IMR-90 (cell line): Measurements from ENCODE around the gene IGLON5. TPM values are rescaled to one million over a fixed set of nuclear protein-coding genes. Genes with fewer than 3 reads are reported as not detected.

Experiments used
- ATAC-seq: fragments of 200-7000 bp; cut with Tn5 transposase; 2 replicates; pipeline ENCODE4 v1.9.1; 2020; ENCODE audit warnings: low read depth, mild to moderate bottlenecking, moderate library complexity
- BruUV-seq: library from RNA; stranded (reverse); fragments of 400-500 nt; replicated peaks from 2 replicates; lab custom pipeline; 2021; lab: Mats Ljungman, UMichigan
- CTCF ChIA-PET: fragments of 300-600 bp; formaldehyde crosslinking; extraction: SDS; loops from one replicate; lab custom pipeline; 2021; ENCODE audit warnings: antibody characterized with exemption; lab: Yijun Ruan, JAX
- POLR2A ChIA-PET: fragments of 300-600 bp; sonication (Branson Sonifier 250); formaldehyde crosslinking; loops from one replicate; lab custom pipeline; 2022; ENCODE audit warnings: antibody characterized with exemption; ENCODE audit not compliant: unreplicated experiment; lab: Charles Lee
- DNase-seq: peaks from one replicate; pipeline ENCODE4 v3.0.0; 2013
- H2AFZ ChIP-seq: replicated peaks from 2 replicates; pipeline ENCODE3; 2013; ENCODE audit warnings: low read length, mild to moderate bottlenecking; ENCODE audit not compliant: poor library complexity
- H2AK5ac ChIP-seq: 2 replicates; pipeline ENCODE4 v1.6.1; 2013; ENCODE audit warnings: low read depth, low read length, inconsistent platforms
- H2AK9ac ChIP-seq: replicated peaks from 2 replicates; pipeline ENCODE3; 2013; ENCODE audit warnings: mild to moderate bottlenecking, low read depth, low read length, moderate library complexity; ENCODE audit not compliant: poor library complexity
- H2BK120ac ChIP-seq: 2 replicates; pipeline ENCODE4 v1.6.1; 2013; ENCODE audit warnings: low read depth, low read length, inconsistent platforms
- H2BK15ac ChIP-seq: 3 replicates; pipeline ENCODE4 v1.6.1; 2013; ENCODE audit warnings: low read depth, low read length, inconsistent platforms
- H2BK20ac ChIP-seq: 2 replicates; pipeline ENCODE4 v1.6.1; 2013; ENCODE audit warnings: low read depth, mild to moderate bottlenecking, inconsistent platforms, low read length, moderate library complexity
- H2BK5ac ChIP-seq: 2 replicates; pipeline ENCODE4 v1.6.1; 2013; ENCODE audit warnings: mild to moderate bottlenecking, low read depth, low read length, inconsistent platforms; ENCODE audit not compliant: poor library complexity, severe bottlenecking
- H3K14ac ChIP-seq: replicated peaks from 2 replicates; pipeline ENCODE4 v1.6.1; 2013; ENCODE audit warnings: low read depth, low read length, inconsistent platforms
- H3K18ac ChIP-seq: 2 replicates; pipeline ENCODE4 v1.6.1; 2013; ENCODE audit warnings: low read depth, low read length, control low read depth
- H3K23ac ChIP-seq: 2 replicates; pipeline ENCODE4 v1.6.1; 2013; ENCODE audit warnings: low read depth, low read length, inconsistent platforms
- H3K27ac ChIP-seq: 2 replicates; pipeline ENCODE4 v1.5.1; 2013; ENCODE audit warnings: mild to moderate bottlenecking, control low read depth, low read length; ENCODE audit not compliant: insufficient read depth
- H3K27me3 ChIP-seq: 2 replicates; pipeline ENCODE4 v1.6.1; 2013; ENCODE audit warnings: low read length; ENCODE audit not compliant: control insufficient read depth, insufficient read depth
- H3K36me3 ChIP-seq: 2 replicates; pipeline ENCODE4 v1.6.1; 2013; ENCODE audit warnings: low read length, mixed read lengths; ENCODE audit not compliant: control insufficient read depth, insufficient read depth
- H3K4ac ChIP-seq: 2 replicates; pipeline ENCODE4 v1.6.1; 2013; ENCODE audit warnings: low read depth, low read length, inconsistent platforms
- H3K4me1 ChIP-seq: 2 replicates; pipeline ENCODE4 v1.6.1; 2013; ENCODE audit warnings: low read length, mixed read lengths; ENCODE audit not compliant: control insufficient read depth, insufficient read depth
- H3K4me2 ChIP-seq: 2 replicates; pipeline ENCODE4 v1.6.1; 2013; ENCODE audit warnings: low read depth, mild to moderate bottlenecking, control low read depth, low read length, moderate library complexity
- H3K4me3 ChIP-seq: 2 replicates; pipeline ENCODE4 v1.5.1; 2013; ENCODE audit warnings: low read depth, mild to moderate bottlenecking, control low read depth, low read length, moderate library complexity; ENCODE audit not compliant: insufficient read depth
- H3K56ac ChIP-seq: 2 replicates; pipeline ENCODE4 v1.6.1; 2013; ENCODE audit warnings: low read length, inconsistent platforms; ENCODE audit not compliant: insufficient read depth; ENCODE audit errors: extremely low read depth
- H3K79me1 ChIP-seq, 2 experiments: 2 replicates each; pipeline ENCODE4 v1.6.1; 2013; ENCODE audit warnings: low read length in 2 of 2, inconsistent platforms in 1 of 2, low read depth in 1 of 2
- H3K9ac ChIP-seq: 2 replicates; pipeline ENCODE4 v1.6.1; 2013; ENCODE audit warnings: low read depth, low read length, control low read depth
- H3K9me1 ChIP-seq: 2 replicates; pipeline ENCODE4 v1.6.1; 2013; ENCODE audit warnings: low read length, inconsistent platforms; ENCODE audit not compliant: insufficient read depth
- H3K9me3 ChIP-seq: 2 replicates; pipeline ENCODE4 v1.6.1; 2013; ENCODE audit warnings: low read length; ENCODE audit not compliant: control insufficient read depth, insufficient read depth
- H4K20me1 ChIP-seq: 2 replicates; pipeline ENCODE4 v1.6.1; 2013; ENCODE audit warnings: low read length, inconsistent platforms; ENCODE audit not compliant: insufficient read depth
- H4K5ac ChIP-seq: 2 replicates; pipeline ENCODE4 v1.6.1; 2013; ENCODE audit warnings: mild to moderate bottlenecking, low read depth, low read length, control low read depth
- H4K8ac ChIP-seq, 2 experiments: 2 replicates each; pipeline ENCODE4 v1.6.1; 2013; ENCODE audit warnings: low read depth in 2 of 2, low read length in 2 of 2, control low read depth in 1 of 2, inconsistent platforms in 1 of 2
- H4K91ac ChIP-seq: 2 replicates; pipeline ENCODE4 v1.6.1; 2013; ENCODE audit warnings: low read depth, low read length, inconsistent platforms; ENCODE audit not compliant: insufficient read depth
- MAFK ChIP-seq: IDR thresholded peaks from 2 replicates; pipeline ENCODE4 v1.6.1; 2012; ENCODE audit warnings: low read depth, low read length, improper control_type of control experiment
- POLR2A ChIP-seq: IDR thresholded peaks from 2 replicates; pipeline ENCODE4 v1.6.1; 2012; ENCODE audit warnings: mild to moderate bottlenecking, low read depth, low read length
- RAD21 ChIP-seq: IDR thresholded peaks from 2 replicates; pipeline ENCODE4 v1.6.1; 2012; ENCODE audit warnings: low read length, improper control_type of control experiment
- WGBS, 2 experiments: methylation state at CpG; one replicate each; pipeline versions ENCODE4 v1.1.5 to v1.1.7; 2013; ENCODE audit warnings: missing lambda C conversion rate in 2 of 2; ENCODE audit not compliant: insufficient read length in 1 of 2; ENCODE audit errors: extremely low coverage in 2 of 2; 5-methylcytosine and 5-hydroxymethylcytosine counted together
- dilution Hi-C: fragments of 300-500 bp; cut with HindIII; formaldehyde crosslinking; loops from one replicate; pipeline ENCODE4 v1.14.3; 2018; ENCODE audit warnings: low sequenced_read_pairs; ENCODE audit not compliant: unreplicated experiment
- in situ Hi-C: fragments of 300-500 bp; cut with MboI; formaldehyde crosslinking; loops from 3 replicates; pipeline ENCODE4 v1.14.3; 2019; ENCODE audit warnings: low sequenced_read_pairs, inconsistent platforms, mixed read lengths
- intact Hi-C: fragments of 100-400 bp; cut with micrococcal nuclease; formaldehyde crosslinking; loops from 2 replicates; pipeline ENCODE4 v1.10.0; 2022
- polyA plus RNA-seq, 3 experiments: library from polyadenylated mRNA; depleted of rRNA; stranded (reverse); fragments of >200 nt; gene quantifications; 2 replicates each; pipeline ENCODE4 v1.2.3, GENCODE V29; 2012; ENCODE audit warnings: low replicate concordance in 1 of 3
- total RNA-seq: library from RNA; depleted of rRNA; stranded (reverse); fragments of >200 nt; gene quantifications from 2 replicates; pipeline ENCODE4 v1.2.3, GENCODE V29; 2012

The IGLON5 gene
- total and polyA plus RNA-seq, 2 of the 4 experiments (the other 2 are of a cell fraction) = not detected

DNA sequence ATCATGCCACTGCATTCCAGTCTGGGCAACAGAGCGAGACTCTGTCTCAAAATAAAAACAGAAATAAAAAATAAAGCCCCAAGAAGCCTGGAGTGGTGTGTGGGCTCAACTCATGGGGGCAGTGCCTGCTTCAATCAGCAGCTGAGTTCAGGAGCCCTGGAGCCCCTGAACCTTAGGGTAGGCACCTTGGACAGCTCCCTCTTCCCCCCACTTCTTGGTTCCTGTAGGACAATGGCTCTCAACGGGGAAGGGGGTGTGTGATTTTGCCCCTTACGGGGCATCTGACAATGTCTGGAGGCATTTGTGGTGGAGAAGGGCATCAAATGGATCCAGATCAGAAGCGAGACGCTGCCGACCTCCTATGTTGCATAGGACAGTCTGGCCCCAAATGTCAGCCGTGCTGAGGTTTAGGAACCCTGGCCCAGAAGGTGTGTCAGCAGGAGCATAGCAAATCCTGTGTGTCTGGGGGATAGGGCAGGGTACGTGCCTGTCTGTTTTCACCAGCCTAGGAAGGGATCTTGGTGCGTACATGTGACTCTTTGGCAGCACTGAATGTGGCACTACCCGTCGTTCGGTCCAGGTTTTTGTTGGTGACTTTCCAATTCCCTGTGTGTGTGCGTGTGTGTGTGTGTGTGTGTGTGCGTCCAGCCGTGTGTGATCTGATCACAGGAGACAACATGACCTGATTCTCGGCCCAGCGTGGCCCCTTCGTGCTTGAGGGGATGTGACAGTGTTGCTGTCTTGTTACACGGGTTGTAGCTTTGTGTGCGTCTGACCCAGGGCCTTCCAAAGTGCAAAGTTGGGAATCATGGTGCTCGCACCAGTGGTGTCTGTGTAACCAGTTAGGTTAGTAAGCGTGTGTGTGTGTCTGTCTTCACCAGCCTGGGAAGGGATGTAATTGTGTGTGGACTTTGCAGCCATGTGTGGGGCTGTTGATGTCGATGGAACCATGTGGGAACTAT, 7.5 kb downstream of the IGLON5 start:
- Histone ChIP-seq H4K91ac (no peak overlapping the region), H3K27ac (no peak overlapping the region), H3K4me3 (no peak overlapping the region), H3K4ac (no peak overlapping the region), H3K4me2 (no peak overlapping the region), H2BK20ac (no peak overlapping the region), H3K9me3 (0 out of 2 replicates have a peak, but pooled peaks cover 2% of the 10 kb centered on the region), H3K56ac (no peak overlapping the region), H3K27me3 (no peaks in the 10 kb centered on the region), H3K14ac (no peak overlapping the region), H2BK5ac (no peak overlapping the region), H2AK5ac (no peak overlapping the region), H2BK15ac (no peak overlapping the region), H3K4me1 (no peaks in the 10 kb centered on the region), H2AK9ac (no peak overlapping the region), H3K79me1 (no peaks in the 10 kb centered on the region), H4K20me1 (no peaks in the 10 kb centered on the region), H4K8ac (no peak overlapping the region), H2BK120ac (no peak overlapping the region), H3K9me1 (no peaks in the 10 kb centered on the region), H2AFZ (no peak overlapping the region), H3K23ac (no peak overlapping the region), H3K18ac (no peak overlapping the region), H4K5ac (no peak overlapping the region), H3K9ac (no peak overlapping the region), H3K36me3 (no peaks in the 10 kb centered on the region)
- no peak for ATAC-seq
- intact Hi-C loops = no loop called here
- in situ Hi-C loops = no loop called here
- DNase-seq = no peak
- 71% methylated on average over 14 of the region's 23 CpGs; no CpG with 5 or more reads in 1 of the 2 experiments for WGBS, 2 experiments
- ChIA-PET CTCF (no interaction called here), POLR2A (no interaction called here)
- dilution Hi-C loops = no loop called here
- TF ChIP-seq POLR2A = no peak
- TF ChIP-seq RAD21 = no peak
- no peak for TF ChIP-seq MAFK
- no TSS peak for BruUV-seq
